ENCODE results near the gene LRRC4B. TPM values are rescaled to one million over a fixed set of nuclear protein-coding genes. Genes with fewer than 3 reads are reported as not detected.
A peak's percentile ranks its signal among the peaks of the same experiment; 100 is the strongest.
"Not testable (repeated sequence)": the region's sequence is repeated elsewhere in the genome, so short reads cannot be mapped to it uniquely, and the experiment has no call there.

The LRRC4B gene
- total RNA-seq, 1 donor from 2014 or later, result 78.3 TPM

DNA sequence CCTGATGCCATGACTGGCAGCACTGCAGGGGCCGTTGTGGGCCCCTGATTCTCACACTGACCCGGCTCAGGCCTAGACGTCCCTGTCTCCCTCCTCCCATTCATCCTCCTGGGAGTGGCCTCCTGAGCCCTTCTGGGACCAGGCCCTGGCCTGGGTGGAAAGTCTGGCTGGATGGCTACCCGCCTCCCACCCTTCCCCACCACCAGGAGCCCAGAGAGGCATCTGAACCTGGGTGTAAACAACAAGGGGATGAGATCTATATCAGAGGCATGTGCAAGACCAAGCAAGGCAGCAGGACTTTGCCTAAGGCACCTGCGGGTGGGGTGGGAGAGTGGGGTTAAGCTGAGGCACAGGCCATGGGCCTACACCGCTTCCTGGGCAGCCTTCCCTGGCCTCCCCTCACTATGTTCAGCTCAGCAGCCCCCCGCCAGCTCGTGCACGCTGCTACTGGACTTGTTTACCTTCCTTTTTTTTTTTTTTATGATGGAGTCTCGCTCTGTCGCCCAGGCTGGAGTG lies 32.5 kb downstream of the LRRC4B start:
- FAIRE-seq (no peak), DNase-seq (ENCODE audit: low spot score in 2 of 2) (no peak)

DNA sequence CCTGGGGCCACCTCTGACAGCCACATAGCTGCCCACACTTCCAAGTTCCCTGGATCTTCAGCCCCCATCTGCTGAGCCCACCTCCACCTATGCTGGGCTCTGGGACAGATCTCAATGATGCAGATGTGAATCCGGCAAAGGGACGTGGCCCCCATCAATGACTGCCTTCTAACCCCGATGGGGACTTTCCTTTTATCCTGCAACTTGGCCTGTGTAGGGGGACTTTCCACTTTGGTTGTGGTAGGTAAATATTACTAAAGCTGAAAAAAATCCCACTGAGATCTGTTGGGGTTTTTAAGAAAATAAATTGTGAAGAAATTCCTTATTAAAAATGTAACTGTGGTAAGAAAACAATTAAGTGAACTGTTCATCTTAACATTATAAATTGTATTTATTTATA lies 33.8 kb downstream of the LRRC4B start:
- no peak for FAIRE-seq

DNA sequence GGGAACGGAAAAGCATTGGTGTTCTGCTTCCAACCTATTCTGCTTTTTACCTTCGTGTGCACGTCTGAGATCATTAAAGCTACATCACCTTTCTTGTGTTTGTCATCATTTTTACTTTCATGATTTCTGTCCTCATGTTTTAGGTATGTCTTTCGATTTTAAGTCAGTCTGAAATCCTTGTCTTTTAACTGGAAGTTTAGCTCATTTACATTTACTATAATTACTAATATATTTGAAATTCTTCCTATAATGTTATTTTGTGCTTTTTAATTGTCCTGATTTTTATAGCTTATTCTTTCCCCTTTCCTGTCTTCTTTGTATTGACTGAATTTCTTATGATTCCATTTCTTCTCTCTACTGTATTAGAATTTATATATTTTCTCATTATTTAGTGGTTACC lies 35.3 kb downstream of the LRRC4B start:
- no peak for DNase-seq (ENCODE audit: low spot score in 2 of 2)
- FAIRE-seq, result no peak

More for the DNA sequence above, 33.8 kb downstream of the LRRC4B start:
- no peak for DNase-seq (ENCODE audit: low spot score in 2 of 2)

DNA sequence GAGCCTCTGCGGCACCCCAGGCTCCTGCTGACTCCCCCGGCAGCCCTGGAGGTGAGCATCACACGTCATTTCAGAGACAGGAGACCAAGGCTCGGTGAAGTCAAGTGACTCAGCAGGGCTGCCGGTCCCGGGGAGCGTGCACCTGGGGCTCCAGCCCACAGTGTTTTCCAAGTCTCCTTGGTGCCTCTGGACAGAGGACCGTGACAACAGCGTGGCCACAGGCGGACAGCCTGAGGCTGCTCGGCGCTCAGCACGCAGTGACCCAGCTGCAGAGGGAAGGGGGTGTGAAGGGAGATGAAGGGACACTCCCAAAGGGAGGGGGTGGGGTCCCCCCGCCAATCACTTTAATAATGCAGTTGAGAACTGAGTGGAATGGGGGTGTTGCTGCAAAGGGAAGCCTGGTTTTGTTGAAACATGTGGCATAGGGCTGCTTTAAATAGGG lies 37.0 kb downstream of the LRRC4B start:
- FAIRE-seq (no peak), DNase-seq (ENCODE audit: low spot score in 2 of 2) (no peak)

DNA sequence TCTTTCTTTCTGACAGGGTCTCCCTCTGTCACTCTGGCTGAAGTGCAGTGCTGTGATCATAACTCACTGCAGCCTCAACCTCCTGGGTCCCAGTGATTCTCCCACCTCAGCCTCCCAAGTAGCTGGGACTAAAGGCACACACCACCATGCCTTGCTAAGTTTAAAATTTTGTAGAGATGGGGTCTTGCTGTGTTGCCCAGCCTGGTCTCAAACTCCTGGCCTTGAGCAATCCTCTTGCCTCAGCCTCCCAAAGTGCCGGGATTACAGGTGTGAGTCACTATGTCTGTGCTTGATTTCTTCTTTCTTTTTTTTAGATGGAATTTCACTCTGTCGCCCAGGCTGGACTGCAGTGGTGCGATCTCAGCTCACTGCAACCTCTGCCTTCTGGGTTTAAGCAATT lies 40.2 kb downstream of the LRRC4B start:
- not testable (repeated sequence) for DNase-seq (ENCODE audit: low spot score in 2 of 2); FAIRE-seq

DNA sequence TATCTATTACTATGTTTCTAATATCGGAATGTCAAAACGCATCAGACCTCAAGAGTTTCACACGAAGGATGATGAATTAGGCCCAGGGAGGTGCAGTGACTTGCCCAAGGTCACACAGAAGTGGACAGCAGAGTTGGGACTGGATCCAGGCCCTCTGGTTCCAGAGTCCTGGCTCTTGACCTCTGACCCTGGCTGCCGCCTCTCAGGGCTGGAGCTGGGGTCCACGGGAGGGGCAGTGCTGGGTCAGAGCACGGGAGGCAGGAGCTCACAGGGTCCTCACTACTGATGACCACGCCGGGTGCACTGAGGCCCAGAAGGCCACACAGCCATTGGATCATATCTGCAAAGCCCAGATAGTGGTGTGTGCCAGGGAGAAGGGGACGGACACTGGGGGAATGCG lies 45.4 kb downstream of the LRRC4B start:
- DNase-seq (ENCODE audit: low spot score in 2 of 2) (no peak), FAIRE-seq (no peak)

DNA sequence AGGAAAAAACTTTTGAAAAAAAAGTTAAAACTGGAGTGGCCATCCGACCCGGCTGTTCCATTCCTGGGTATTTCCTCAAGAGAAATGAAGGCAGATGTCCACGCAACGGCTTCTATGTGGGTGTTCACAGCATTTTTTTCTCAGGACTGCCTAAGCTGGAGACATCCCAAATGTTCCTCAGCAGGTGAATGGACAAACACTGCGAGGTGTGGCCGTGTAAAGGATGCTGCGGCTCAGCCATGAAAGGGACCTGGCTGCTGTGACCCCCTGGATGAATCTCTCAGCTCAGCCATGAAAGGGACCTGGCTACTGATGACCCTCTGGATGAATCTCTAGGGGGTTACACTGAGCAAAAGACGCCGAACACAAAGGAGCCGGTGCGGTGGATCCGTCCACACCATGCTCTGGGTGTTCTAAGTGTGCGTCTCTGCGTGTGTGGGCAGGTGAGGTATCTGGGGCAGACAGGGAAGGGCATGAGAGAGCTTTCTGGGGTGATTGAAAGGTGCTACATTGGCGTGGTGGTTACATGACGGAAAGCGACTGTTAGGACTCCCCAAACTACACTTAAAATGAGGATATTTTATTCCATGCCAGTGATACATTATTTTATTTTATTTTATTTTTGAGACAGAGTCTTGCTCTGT lies 47.3 kb downstream of the LRRC4B start:
- FAIRE-seq, result no peak
- no peak for DNase-seq (ENCODE audit: low spot score in 2 of 2)

DNA sequence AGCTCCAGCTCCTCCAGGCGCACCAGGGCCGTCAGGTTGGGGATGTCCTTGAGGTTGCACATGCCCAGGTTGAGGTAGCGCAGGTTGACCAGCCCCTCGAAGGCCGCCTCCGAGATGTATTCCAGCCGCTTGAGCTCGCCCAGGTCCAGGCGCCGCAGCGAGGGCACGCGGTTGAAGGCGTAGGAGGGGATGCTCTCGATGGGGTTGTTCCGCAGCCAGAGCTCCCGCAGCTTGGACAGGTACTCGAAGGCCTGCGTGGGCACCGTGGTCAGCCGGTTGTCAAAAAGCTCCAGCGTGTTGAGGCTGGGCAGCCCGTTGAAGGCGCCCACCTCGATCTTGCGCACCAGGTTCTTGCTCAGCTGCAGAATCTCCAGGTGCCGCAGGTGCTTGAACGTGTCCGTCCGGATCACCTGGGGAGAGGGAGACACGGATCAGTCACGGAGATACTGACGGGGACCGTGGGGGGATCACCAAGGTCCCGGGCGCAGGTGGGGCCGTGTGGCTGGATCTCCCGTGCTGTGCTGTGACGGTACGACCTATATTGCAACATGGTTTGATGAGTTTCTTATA lies 49.1 kb downstream of the LRRC4B start:
- DNase-seq (ENCODE audit: low spot score in 2 of 2), result no peak
- no peak for FAIRE-seq

DNA sequence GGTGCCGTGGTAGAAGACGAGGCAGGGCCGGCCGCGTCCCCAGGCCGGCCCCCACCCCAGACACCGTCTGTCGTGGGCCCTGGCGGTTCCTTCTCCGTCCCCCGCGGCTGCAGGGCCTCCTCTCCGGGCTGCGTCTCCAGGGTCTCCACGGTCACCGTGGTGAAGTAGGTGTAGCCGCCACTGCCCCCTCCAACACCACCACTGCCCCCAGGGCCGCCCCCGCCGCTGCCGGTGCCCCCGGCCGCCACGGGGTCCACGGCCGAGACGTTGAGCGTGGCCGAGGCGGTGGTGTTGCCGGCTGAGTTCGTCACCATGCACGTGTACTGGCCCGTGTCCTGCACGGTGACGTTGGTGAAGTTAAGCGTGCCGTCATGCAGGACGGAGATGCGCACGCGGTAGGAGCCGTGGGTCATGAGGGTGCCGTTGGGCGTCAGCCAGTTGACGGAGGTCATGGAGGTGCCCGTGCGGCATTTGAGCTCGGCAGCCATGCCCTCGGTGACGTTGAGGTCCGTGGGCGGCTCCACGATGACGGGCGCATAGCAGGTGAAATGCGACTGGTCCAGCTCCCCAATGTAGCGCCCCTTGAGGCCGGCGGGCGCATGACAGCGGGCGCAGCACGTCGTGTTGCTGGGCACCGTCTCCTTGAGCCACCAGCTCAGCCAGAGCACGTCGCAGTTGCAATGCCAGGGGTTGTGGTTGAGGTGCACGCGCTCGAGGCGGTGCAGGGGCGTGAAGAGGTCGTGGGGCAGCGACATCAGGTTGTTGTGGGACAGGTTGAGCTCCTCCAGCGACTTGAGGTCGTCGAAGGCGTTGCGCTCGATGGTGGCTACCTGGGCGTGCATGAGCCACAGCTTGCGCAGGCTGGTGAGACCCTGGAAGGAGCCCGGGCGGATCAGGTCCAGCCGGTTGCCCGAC lies 49.9 kb downstream of the LRRC4B start:
- FAIRE-seq (no peak), DNase-seq (ENCODE audit: low spot score in 2 of 2) (no peak)

DNA sequence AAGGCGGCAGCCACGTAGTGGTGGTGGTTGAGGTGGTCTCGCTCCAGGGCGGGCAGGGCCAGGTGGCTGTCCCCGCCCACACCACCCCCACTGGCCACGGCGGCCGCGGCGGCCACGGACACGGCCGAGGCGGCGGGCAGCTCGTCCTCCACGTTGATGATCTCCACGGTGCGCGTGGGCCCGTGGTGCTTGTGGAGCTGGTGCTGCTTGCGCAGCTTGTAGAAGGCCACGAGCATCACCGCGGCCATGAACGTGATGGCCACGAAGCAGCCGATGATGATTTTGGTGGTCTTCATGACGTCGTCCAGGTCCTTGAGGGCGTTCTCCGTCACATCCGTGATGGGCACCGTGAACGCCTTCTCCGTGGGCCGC lies 50.5 kb downstream of the LRRC4B start:
- no peak for DNase-seq (ENCODE audit: low spot score in 2 of 2)
- no peak for FAIRE-seq

DNA sequence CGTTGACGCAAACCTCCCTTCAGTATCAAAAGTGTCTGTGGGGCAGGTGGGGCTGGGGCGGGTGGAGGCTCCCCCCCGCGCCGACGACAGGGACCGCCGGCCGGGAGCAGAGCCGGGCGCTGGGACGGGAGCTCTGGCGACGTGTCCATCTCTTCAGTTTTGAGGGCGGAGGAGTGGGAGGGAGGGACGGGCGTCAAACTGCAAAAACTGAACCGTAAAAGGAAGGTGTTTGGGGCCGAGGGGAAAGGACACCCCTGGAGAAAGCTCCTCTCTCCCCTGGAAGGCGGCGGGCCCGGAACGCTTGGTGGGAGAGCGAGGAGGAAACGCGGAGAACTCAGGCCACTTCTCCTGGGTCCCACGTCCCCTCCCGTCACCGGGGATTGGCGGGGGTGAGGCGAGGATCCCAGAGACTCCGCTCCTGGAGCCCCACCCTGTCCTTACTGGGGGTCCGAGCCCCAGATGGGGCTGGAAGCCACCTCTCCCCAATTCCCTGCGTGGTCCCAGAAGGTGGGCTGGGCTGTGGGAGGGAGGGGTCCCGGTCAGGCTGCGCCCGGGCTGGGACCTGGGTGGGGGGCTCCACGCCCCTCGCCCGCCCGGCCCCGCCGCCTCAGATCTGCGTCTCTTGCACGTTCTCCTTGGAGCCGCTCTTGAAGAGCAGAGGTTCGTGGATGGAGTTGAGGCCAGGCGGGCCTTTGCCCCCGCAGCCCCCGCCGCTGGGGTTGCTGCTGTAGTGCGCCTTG lies 51.1 kb downstream of the LRRC4B start:
- DNase-seq (ENCODE audit: low spot score in 2 of 2) (peak in 1 of 2 donors; percentile 51), FAIRE-seq (no peak)

DNA sequence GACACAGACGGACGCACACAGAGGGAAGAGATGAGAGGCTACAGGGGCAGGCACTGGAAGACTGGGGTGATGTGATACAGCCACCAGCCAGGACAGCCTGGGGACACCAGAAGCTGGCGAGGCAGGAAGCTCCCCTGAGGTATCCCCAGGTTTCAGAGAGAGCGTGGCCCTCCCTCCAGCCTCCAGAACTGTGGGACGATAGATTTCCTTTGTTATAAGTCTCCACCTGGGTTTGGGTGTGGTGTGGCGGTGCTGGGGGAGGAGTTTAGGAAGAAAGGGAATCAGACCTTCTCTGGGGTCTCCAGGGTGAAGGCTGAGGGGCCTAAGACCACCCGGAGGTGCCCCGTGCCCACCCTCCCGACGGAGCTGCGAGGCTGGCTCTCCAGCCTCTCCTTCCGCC lies 51.8 kb downstream of the LRRC4B start:
- DNase-seq (ENCODE audit: low spot score in 2 of 2) (no peak), FAIRE-seq (no peak)

DNA sequence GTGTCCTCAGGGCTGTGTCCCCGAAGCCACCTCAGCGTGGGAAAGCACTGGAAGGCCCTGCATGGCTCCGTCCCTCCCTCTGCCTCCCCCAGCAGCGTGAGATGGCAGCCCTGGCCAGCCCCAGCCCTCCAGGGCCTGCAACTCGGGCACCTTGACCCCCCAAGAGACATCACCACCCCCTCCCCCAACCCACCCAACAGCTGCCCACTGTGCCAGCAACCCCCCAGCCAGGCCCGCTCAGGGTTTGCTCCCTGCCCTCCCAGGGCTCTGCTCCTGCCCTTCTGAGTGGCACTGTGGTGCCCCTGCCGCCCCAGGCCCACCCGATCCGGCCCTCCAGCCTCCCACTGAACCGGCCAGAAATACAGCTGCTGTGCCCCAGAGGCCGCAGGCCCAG lies 53.1 kb downstream of the LRRC4B start:
- DNase-seq (ENCODE audit: low spot score in 2 of 2) (no peak), FAIRE-seq (no peak)

DNA sequence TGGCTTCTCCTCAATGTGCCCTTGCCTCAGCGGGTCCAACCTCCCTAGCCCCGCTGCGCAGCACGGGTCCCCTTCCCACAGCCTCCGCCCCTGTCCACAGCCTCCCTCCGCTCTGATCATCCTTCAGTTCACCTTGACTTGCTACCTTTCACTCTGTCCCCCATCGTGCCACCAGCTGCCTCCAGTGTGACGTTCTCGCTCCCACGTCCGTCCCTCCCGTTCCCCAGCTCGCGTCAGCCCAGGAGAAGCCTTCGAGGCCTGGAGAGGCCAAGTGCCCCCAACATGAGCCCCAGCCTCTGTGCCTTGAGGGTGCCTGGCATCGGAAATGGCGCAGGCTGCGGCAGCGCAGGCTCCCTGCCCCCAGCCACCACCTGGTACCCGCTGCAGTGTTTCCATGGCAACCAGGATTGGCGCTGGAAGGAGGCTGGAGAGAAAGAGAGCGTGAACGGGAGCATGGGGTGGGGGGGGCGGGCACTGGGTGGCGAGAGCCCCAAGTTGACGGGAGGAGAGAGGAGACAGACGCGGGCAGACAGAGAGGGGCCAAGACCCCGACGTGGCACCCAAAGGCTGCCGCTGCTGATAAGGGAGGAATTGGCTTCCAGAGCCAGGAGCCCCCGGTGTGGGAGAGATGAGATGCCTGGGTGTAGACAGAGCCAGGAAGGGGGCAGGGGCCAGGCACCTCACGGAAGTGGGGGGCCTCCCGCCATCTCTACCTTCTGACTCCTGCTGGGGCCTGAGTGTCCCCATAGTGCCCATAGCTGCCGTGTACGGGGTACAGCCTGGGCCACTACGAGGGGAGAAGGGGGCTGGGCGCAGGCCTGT lies 53.7 kb downstream of the LRRC4B start:
- DNase-seq (ENCODE audit: low spot score in 2 of 2) (peak; percentile 82 to 83), FAIRE-seq (no peak)

DNA sequence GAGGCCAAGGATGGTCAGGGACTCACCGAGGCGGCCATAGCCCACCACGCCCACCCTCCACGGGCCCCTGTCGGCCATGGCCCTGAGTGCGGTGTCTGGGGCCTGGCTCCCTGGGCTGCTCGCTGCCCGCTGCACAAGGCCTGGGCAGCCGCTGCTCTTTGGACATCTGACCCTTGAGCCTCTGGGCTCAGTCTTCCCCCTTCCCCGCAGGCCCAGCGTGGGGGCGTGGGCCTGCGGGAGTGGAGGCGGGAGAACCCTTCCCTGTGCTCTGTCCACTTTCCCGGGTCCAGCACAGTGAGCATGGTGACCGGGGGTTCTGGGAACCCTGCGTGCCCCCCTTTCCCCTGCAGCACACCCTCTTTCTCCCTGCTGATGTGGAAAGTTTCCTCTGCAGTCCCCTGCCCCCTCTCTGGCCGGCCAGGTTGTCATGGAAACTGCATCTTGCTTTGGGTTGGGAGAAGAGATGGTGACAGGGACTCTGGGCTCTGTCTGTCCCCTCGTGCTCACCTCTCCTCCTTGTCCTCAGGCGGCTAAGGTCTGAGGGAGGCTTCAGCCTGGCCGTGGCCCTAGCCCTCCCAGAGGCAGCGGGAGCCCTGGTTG lies 54.4 kb downstream of the LRRC4B start, which contains the start of gene ASPDH:
Gene ASPDH, minus strand, starts transcription at position 168 of the 600 bp plus-strand sequence. Its CDS starts 90 bp downstream, at position 78.
- DNase-seq (ENCODE audit: low spot score in 2 of 2) (peak in 1 of 2 donors; percentile 60), FAIRE-seq (no peak)

DNA sequence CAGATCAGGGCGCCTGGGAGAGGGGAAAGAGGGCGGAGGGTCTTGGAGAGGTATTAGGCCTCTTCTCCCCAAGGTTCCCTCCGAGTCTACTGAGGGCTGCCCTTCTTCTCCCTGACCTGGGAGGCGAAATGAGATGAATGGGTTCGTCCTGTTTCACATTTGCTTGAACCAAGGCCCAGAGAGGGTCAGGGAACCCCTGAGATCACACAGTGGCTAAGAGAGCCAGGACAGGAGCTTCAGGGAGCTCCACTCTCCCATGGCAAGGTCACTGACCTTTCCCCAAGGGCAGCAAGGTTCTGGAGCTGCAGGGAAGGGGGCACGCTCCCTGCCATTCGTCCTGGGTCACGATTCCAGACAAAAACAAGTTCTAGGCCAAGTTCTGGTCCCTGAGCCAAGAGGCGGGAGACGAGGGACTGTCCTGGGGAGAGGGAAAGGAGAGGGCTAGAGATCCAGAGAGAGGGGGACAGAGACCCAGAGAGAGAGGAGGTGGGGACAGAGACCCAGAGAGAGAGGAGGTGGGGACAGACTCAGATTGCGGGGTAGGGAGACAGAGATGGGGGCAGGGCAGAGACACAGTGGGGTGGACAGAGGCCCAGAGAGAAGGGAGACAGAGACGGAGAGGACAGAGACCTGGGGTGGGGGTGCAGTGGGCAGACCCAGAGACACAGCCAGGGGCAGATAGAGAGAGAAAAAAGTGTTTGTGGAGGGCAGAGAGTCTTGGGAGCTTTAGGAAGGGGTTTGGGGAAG lies 55.1 kb downstream of the LRRC4B start:
- FAIRE-seq, result no peak

DNA sequence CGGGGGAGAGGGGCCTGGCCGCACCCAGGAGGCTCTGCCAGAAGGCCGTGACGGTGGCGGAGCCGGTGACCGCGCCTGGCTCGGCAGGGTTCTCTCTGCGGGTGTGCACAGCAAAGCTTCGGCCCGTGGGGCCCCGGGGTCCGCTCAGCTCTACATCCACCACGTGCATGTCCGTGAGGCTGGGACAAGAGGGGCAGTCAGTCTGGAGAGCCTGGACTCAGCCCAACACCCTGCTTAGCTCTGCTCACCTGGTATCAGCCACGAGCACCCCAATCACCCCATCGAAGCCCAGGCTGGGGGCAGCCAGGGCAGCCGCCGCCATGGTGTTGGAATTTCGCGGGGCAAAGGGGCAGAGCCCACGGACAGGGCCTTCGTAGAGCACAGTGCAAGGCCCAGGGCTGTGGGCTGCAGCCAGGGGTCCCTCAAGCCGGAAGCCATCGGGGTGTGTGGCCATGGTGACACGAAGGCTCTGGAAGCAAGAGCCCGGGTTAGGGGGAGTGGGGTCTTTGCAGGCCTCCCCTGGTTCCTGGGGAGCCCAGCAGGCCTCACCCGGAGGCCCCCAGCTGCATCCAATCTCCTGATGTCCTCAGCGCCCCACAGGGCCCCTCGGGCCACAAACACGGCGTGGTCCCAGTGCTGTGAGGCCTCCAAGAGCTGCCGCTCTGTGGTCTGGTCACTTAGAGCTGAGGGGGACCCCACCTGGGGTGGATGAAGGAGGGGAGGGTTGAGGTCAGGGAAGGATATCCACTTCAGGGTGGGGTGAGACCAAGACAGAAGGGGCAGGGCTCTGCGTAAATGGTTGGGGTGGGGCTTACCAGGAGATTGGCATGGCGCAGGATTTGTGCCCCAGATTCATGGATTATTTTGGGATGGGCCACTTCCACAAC lies 55.9 kb downstream of the LRRC4B start:
- DNase-seq (ENCODE audit: low spot score in 2 of 2) (no peak), FAIRE-seq (no peak)

More for the DNA sequence above, 55.1 kb downstream of the LRRC4B start:
- DNase-seq (ENCODE audit: low spot score in 2 of 2), result peak in 1 of 2 donors; percentile 51

All from frontal cortex (tissue), 4 donors.